Loucy (cell line): ENCODE results near the gene TTC23.

Source experiments
- H2AFZ ChIP-seq: fragments of 200-600 bp; sonication (generic); 2 replicates; pipeline ENCODE4 v1.6.0; 2016; ENCODE audit warnings: antibody characterized with exemption, mild to moderate bottlenecking, low read length, moderate library complexity
- H3F3A ChIP-seq: fragments of 200-600 bp; 2 replicates; pipeline ENCODE4 v1.6.0; 2016; ENCODE audit warnings: antibody characterized with exemption, low read depth, mild to moderate bottlenecking
- H3K27me3 ChIP-seq: fragments of 200-600 bp; sonication (generic); 2 replicates; pipeline ENCODE4 v1.6.1; 2014; ENCODE audit warnings: low read length, mild to moderate bottlenecking; ENCODE audit not compliant: insufficient read depth, poor library complexity, severe bottlenecking
- H3K36me3 ChIP-seq: fragments of 200-600 bp; sonication (generic); 2 replicates; pipeline ENCODE4 v1.6.1; 2016; ENCODE audit warnings: low read length; ENCODE audit not compliant: insufficient read depth
- H3K4me1 ChIP-seq: fragments of 200-600 bp; sonication (generic); 2 replicates; pipeline ENCODE4 v1.5.1; 2014; ENCODE audit warnings: low read length, mild to moderate bottlenecking; ENCODE audit not compliant: insufficient read depth, poor library complexity, severe bottlenecking
- H3K4me2 ChIP-seq: fragments of 200-600 bp; sonication (generic); 2 replicates; pipeline ENCODE4 v1.6.0; 2014; ENCODE audit warnings: antibody characterized with exemption, low read length, low read depth, mild to moderate bottlenecking; ENCODE audit not compliant: poor library complexity, severe bottlenecking
- H3K4me3 ChIP-seq: fragments of 200-600 bp; sonication (generic); 2 replicates; pipeline ENCODE4 v1.5.1; 2014; ENCODE audit warnings: low read length, mild to moderate bottlenecking, mixed read lengths; ENCODE audit not compliant: poor library complexity, severe bottlenecking
- H3K79me2 ChIP-seq: fragments of 200-600 bp; sonication (generic); 2 replicates; pipeline ENCODE4 v1.6.1; 2014; ENCODE audit warnings: low read length; ENCODE audit not compliant: insufficient read depth
- H3K9ac ChIP-seq: fragments of 200-600 bp; sonication (generic); 2 replicates; pipeline ENCODE4 v1.6.0; 2014; ENCODE audit warnings: mild to moderate bottlenecking, low read depth, low read length, moderate library complexity; ENCODE audit not compliant: poor library complexity, severe bottlenecking
- H3K9me2 ChIP-seq: fragments of 200-600 bp; sonication (generic); replicated peaks from 2 replicates; pipeline ENCODE4 v1.6.1; 2016; ENCODE audit warnings: low read depth, low read length, mixed read lengths
- H3K9me3 ChIP-seq: fragments of 200-600 bp; sonication (generic); 2 replicates; pipeline ENCODE4 v1.6.1; 2014; ENCODE audit warnings: mild to moderate bottlenecking, antibody characterized with exemption, low read length, low read depth; ENCODE audit not compliant: insufficient read depth
- H4K20me1 ChIP-seq: fragments of 200-600 bp; sonication (generic); 2 replicates; pipeline ENCODE4 v1.6.0; 2014; ENCODE audit warnings: antibody characterized with exemption, low read length, mild to moderate bottlenecking; ENCODE audit not compliant: insufficient read depth, poor library complexity, severe bottlenecking
- EZH2phosphoT487 ChIP-seq: fragments of 200-600 bp; IDR thresholded peaks from 2 replicates; pipeline ENCODE4 v1.6.1; 2018; ENCODE audit warnings: antibody characterized with exemption, mild to moderate bottlenecking, moderate library complexity, borderline replicate concordance
- TF ChIP-seq, protein P1 (sequence below): fragments of 200-600 bp; sonication (generic); conservative IDR thresholded peaks from 2 replicates; pipeline ENCODE4 v1.5.1; 2014; ENCODE audit warnings: mild to moderate bottlenecking, antibody characterized with exemption, low read length

Gene TTC23

DNA sequence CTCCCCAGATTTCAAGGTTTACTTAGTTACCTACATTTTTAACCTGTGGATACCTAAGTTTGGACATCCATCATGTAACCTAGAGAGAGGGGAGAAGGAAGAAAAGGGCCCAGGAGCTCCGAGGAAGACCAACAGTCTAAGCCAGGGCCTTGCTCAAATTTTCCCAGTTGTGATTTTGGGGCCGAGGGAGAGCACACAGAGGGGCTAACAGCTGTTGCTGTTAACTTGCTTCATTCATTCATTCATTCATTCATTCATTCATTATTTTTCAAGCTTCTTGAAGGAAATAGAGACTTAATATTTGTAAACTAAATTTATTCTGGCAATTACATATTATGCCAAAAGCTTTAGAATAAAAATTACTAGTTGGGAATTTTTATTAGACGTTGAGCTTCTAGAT is 121.6 kb downstream of the TTC23 start:
- H3K9me3 ChIP-seq: no peaks in the 10 kb centered on the region
- no peak overlapping the region for H2AFZ ChIP-seq
- H3K27me3 ChIP-seq: no peaks in the 10 kb centered on the region
- H3K9ac ChIP-seq: no peak overlapping the region
- no peaks in the 10 kb centered on the region for H3K36me3 ChIP-seq
- no peak for TF ChIP-seq EZH2phosphoT487
- TF ChIP-seq, protein P1, sequence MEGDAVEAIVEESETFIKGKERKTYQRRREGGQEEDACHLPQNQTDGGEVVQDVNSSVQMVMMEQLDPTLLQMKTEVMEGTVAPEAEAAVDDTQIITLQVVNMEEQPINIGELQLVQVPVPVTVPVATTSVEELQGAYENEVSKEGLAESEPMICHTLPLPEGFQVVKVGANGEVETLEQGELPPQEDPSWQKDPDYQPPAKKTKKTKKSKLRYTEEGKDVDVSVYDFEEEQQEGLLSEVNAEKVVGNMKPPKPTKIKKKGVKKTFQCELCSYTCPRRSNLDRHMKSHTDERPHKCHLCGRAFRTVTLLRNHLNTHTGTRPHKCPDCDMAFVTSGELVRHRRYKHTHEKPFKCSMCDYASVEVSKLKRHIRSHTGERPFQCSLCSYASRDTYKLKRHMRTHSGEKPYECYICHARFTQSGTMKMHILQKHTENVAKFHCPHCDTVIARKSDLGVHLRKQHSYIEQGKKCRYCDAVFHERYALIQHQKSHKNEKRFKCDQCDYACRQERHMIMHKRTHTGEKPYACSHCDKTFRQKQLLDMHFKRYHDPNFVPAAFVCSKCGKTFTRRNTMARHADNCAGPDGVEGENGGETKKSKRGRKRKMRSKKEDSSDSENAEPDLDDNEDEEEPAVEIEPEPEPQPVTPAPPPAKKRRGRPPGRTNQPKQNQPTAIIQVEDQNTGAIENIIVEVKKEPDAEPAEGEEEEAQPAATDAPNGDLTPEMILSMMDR: no peak
- no peaks in the 10 kb centered on the region for H3F3A ChIP-seq
- no peak overlapping the region for H3K4me2 ChIP-seq
- no peaks in the 10 kb centered on the region for H3K79me2 ChIP-seq
- no peaks in the 10 kb centered on the region for H3K9me2 ChIP-seq
- no peaks in the 10 kb centered on the region for H3K4me1 ChIP-seq
- no peak overlapping the region for H3K4me3 ChIP-seq
- H4K20me1 ChIP-seq: no peaks in the 10 kb centered on the region

GRCh38 chr15:99126930-99127329 is 122.5 kb downstream of the TTC23 start:
- Histone ChIP-seq H2AFZ (no peak overlapping the region), H3K4me1 (no peaks in the 10 kb centered on the region)

GRCh38 chr15:99126131-99126588 is 123.2 kb downstream of the TTC23 start:
- Histone ChIP-seq H3K4me3 (no peak overlapping the region), H3F3A (no peaks in the 10 kb centered on the region), H3K9ac (no peak overlapping the region), H2AFZ (no peak overlapping the region), H3K9me2 (no peaks in the 10 kb centered on the region), H3K4me1 (no peaks in the 10 kb centered on the region), H3K9me3 (no peaks in the 10 kb centered on the region), H3K79me2 (no peaks in the 10 kb centered on the region), H4K20me1 (no peaks in the 10 kb centered on the region), H3K27me3 (no peaks in the 10 kb centered on the region), H3K36me3 (no peaks in the 10 kb centered on the region), H3K4me2 (no peak overlapping the region)
- TF ChIP-seq, protein P1: no peak
- no peak for TF ChIP-seq EZH2phosphoT487

More at GRCh38 chr15:99126930-99127329, 122.5 kb downstream of the TTC23 start:
- Histone ChIP-seq H3K36me3 (no peaks in the 10 kb centered on the region), H3K9ac (no peak overlapping the region), H3K9me3 (no peaks in the 10 kb centered on the region), H3K79me2 (no peaks in the 10 kb centered on the region), H3K9me2 (no peaks in the 10 kb centered on the region), H3K4me2 (no peak overlapping the region), H3K27me3 (no peaks in the 10 kb centered on the region), H4K20me1 (no peaks in the 10 kb centered on the region), H3K4me3 (no peak overlapping the region), H3F3A (no peaks in the 10 kb centered on the region)
- no peak for TF ChIP-seq EZH2phosphoT487
